ENCODE results near the gene UBALD2. TPM values are rescaled to one million over a fixed set of nuclear protein-coding genes. Genes with fewer than 3 reads are reported as not detected.

Gene UBALD2
- total RNA-seq, 4 donors from 2014 or later: 14.0 to 74.1 (median 50.4) TPM

DNA sequence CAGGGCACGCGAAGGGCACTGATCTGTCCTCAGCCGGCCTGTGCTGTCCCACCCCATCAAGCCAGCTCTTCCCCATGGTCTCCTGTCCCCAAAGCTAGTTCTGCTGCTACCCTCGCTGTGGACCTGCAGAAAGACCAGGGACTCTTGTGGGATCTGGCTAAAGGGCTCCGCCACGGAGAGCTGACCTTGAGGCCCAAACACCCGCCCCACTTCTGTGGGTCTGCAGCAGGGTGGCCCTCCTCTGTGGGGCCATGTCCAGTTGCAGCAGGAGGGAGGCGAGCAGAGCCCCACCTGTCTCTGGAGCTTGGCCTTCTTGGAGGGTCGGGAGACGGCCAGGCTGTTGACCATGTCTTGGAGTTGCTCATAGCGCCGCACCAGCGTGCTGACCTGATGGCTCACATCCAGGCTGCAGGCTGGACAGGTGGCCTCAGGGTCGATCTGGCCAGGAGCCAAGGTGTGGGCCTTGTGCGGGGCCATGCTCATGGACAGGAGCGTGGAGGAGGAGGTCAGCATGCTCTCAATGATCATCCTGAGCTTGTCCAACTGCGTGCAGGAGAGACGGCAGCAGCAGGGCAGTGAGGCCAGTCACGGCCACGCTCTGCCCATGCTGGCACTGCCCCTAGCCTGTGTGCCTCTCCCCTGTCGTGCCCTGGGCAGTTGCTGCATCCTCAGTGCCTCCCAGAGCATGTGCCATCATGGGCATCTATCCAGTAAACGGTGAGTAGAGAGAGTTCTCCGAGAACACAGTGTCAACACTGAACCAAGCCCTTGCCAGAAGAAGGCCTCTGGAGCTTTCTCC lies 16.6 kb downstream of the UBALD2 start:
- Histone ChIP-seq H3K9me3 (no peaks in the 10 kb centered on the region), H3K36me3 (no peaks in the 10 kb centered on the region), H3K27me3 (no peaks in the 10 kb centered on the region), H3K4me3 (no peak overlapping the region), H3K4me1 (no peaks in the 10 kb centered on the region), H3K27ac (no peak overlapping the region)
- DNase-seq: peak in 1 of 3 donors; percentile 45
- no peak for TF ChIP-seq POLR2A (IDR thresholded peaks at IDR 0.05)
- TF ChIP-seq, protein P1, sequence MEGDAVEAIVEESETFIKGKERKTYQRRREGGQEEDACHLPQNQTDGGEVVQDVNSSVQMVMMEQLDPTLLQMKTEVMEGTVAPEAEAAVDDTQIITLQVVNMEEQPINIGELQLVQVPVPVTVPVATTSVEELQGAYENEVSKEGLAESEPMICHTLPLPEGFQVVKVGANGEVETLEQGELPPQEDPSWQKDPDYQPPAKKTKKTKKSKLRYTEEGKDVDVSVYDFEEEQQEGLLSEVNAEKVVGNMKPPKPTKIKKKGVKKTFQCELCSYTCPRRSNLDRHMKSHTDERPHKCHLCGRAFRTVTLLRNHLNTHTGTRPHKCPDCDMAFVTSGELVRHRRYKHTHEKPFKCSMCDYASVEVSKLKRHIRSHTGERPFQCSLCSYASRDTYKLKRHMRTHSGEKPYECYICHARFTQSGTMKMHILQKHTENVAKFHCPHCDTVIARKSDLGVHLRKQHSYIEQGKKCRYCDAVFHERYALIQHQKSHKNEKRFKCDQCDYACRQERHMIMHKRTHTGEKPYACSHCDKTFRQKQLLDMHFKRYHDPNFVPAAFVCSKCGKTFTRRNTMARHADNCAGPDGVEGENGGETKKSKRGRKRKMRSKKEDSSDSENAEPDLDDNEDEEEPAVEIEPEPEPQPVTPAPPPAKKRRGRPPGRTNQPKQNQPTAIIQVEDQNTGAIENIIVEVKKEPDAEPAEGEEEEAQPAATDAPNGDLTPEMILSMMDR (IDR thresholded peaks at IDR 0.05): no peak

DNA sequence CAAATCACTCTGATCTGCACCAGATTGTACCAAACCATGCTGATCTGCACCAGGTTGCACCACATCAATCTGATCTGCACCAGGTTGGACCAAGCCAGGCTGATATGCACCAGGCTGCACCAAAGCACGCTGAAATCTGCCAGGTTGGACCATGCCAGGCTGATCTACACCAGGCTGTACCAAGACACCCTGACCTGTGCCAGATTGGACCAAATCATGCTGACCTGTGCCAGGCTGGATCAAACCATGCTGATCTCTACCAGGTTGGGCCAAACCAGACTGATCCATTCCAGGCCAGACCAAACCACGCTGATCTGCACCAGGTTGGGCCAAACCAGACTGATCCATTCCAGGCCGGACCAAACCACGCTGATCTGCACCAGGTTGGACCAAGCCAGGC lies 27.4 kb downstream of the UBALD2 start:
- no peak for DNase-seq
- Histone ChIP-seq H3K27ac (no peak overlapping the region), H3K36me3 (no peaks in the 10 kb centered on the region), H3K4me3 (no peak overlapping the region), H3K9me3 (no peaks in the 10 kb centered on the region), H3K27me3 (no peaks in the 10 kb centered on the region), H3K4me1 (no peaks in the 10 kb centered on the region)
- no peak for TF ChIP-seq POLR2A (IDR thresholded peaks at IDR 0.05)
- TF ChIP-seq, protein P1 (IDR thresholded peaks at IDR 0.05): no peak

DNA sequence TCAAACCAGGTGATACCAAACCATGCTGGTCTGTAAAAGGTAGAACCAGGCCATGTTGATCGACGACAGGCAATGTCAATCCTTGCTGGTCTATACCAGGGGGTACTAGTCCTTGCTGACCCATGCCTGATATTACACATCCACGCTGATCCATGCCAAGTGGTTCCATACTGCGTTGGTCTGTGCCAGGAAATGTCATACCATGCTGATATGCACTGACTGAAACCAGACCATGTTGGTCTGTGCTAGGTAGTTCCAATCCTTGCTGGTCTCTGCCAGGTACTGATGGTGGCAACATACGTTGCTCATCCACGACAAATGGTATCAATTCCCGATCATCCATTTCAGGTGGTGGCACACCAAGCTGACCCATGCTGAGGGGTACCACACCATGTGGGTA lies 28.0 kb downstream of the UBALD2 start:
- DNase-seq: no peak
- no peaks in the 10 kb centered on the region for H3K4me1 ChIP-seq
- no peak overlapping the region for H3K27ac ChIP-seq
- H3K4me3 ChIP-seq: no peak overlapping the region
- no peaks in the 10 kb centered on the region for H3K9me3 ChIP-seq
- TF ChIP-seq, protein P1 (IDR thresholded peaks at IDR 0.05): no peak
- no peak for TF ChIP-seq POLR2A (IDR thresholded peaks at IDR 0.05)
- no peaks in the 10 kb centered on the region for H3K27me3 ChIP-seq
- H3K36me3 ChIP-seq: no peaks in the 10 kb centered on the region

DNA sequence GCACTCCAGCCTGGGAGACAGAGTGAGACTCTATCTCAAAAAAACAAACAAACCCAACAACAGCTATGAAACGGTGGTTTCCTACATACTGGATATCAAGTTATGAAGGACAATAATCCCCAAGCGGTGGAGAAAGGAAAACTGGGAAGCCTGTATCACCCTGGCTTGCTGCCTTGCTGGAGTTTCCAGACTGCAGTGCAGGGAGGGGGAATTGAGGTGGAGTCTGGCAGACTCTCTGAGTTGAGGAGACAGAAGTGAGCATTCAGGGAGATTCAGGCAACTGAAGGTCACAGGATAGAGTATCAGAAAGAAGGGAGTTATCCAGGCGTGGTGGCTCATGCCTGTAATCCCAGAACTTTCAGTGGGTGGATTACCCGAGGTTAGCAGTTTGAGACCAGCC lies 31.0 kb downstream of the UBALD2 start:
- Histone ChIP-seq H3K27ac (no peak overlapping the region), H3K4me1 (no peaks in the 10 kb centered on the region), H3K27me3 (no peaks in the 10 kb centered on the region), H3K36me3 (no peaks in the 10 kb centered on the region), H3K9me3 (no peaks in the 10 kb centered on the region), H3K4me3 (no peak overlapping the region)
- no peak for DNase-seq
- TF ChIP-seq, protein P1 (IDR thresholded peaks at IDR 0.05): no peak

DNA sequence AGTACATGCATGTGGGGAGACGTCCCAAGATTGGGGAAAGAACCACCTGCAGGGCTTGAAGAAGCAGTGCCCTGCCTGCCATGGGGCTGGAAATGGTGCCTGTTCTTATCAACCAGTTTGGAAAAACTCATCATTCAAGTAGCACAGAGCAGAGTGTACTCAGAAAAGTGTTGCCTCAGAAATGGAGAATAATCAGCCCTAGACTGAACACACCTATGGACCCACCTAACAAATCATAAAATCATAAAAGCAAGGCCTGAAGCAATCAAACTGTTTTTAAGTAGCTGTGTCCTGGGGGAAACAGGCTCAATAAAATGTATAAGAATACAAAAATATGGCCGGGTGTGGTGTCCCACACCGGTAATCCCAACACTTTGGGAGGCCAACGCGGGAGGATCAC lies 31.7 kb downstream of the UBALD2 start:
- H3K4me1 ChIP-seq: no peaks in the 10 kb centered on the region
- H3K9me3 ChIP-seq: no peaks in the 10 kb centered on the region
- TF ChIP-seq POLR2A (IDR thresholded peaks at IDR 0.05): no peak
- TF ChIP-seq, protein P1 (IDR thresholded peaks at IDR 0.05): no peak
- H3K36me3 ChIP-seq: no peaks in the 10 kb centered on the region
- no peak overlapping the region for H3K27ac ChIP-seq
- no peaks in the 10 kb centered on the region for H3K27me3 ChIP-seq
- no peak overlapping the region for H3K4me3 ChIP-seq
- no peak for DNase-seq

Measured in Peyer's patch (tissue), 4 donors.